ENCODE results near the gene PSMD3.
"Not testable (repeated sequence)": the region's sequence is repeated elsewhere in the genome, so short reads cannot be mapped to it uniquely, and the experiment has no call there.

Gene PSMD3

GRCh38 chr17:39948489-39948828 lies 32.1 kb upstream of the PSMD3 start:
- H3K4me1 Mint-ChIP-seq = peaks cover 11% of the 10 kb centered on the region
- H3K27ac Mint-ChIP-seq (ENCODE audit: low read depth); DNase-seq (ENCODE audit: low spot score in 2 of 2); H3K36me3 Mint-ChIP-seq (ENCODE audit: insufficient read depth); H3K4me3 Mint-ChIP-seq; H3K27me3 Mint-ChIP-seq; H3K9me3 Mint-ChIP-seq; ATAC-seq (replicated peaks; ENCODE audit: extremely low read depth, poor library complexity, severe bottlenecking): not testable (repeated sequence)

GRCh38 chr17:39949028-39949427 lies 31.6 kb upstream of the PSMD3 start:
- Mint-ChIP-seq H3K27me3 (no peaks in the 10 kb centered on the region), H3K9me3 (no peaks in the 10 kb centered on the region), H3K4me3 (no peak overlapping the region), H3K36me3 (ENCODE audit: insufficient read depth) (no peaks in the 10 kb centered on the region), H3K27ac (ENCODE audit: low read depth) (no peak overlapping the region), H3K4me1 (peaks cover 12% of the 10 kb centered on the region)
- ATAC-seq (replicated peaks; ENCODE audit: extremely low read depth, poor library complexity, severe bottlenecking) (no peak), DNase-seq (ENCODE audit: low spot score in 2 of 2) (no peak)

DNA sequence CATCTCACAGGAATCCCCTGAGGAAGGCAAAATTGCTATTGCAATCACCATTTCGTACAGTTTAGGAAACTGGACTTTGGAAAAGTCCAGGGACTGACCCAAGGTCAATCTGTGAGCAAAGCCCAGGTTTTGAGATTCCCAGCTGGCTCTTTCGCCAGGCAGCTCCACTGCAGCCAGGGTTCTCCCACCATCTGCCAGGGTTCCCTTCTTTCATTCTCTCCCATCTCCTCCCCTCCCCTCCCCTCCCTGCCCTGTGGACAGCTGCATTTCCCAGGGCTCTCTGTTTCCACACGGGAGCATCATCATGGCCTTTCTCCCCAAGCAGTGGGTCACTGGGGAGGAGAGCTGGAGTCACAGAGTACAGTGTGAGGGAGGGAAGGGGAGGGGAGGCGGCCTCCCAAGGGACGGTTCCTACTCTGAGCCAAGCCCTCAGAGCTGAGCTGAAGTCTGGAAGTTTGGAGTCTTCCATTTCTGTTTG lies 29.7 kb upstream of the PSMD3 start:
- H3K36me3 Mint-ChIP-seq (ENCODE audit: insufficient read depth) = no peaks in the 10 kb centered on the region
- H3K9me3 Mint-ChIP-seq = no peaks in the 10 kb centered on the region
- H3K27ac Mint-ChIP-seq (ENCODE audit: low read depth) = no peak overlapping the region
- H3K27me3 Mint-ChIP-seq = no peaks in the 10 kb centered on the region
- ATAC-seq (replicated peaks; ENCODE audit: extremely low read depth, poor library complexity, severe bottlenecking) (no peak), DNase-seq (ENCODE audit: low spot score in 2 of 2) (no peak)
- H3K4me3 Mint-ChIP-seq = no peak overlapping the region
- peaks cover 12% of the 10 kb centered on the region for H3K4me1 Mint-ChIP-seq

- DNase-seq (ENCODE audit: low spot score in 2 of 2) = no peak
- peaks cover 2% of the 10 kb centered on the region for H3K36me3 Mint-ChIP-seq (ENCODE audit: insufficient read depth)
- peak overlapping the region; percentile 73 for H3K4me3 Mint-ChIP-seq
- no peak for ATAC-seq (replicated peaks; ENCODE audit: extremely low read depth, poor library complexity, severe bottlenecking)
- H3K9me3 Mint-ChIP-seq = no peaks in the 10 kb centered on the region
- peaks cover 12% of the 10 kb centered on the region for H3K4me1 Mint-ChIP-seq
- H3K27ac Mint-ChIP-seq (ENCODE audit: low read depth) = no peak overlapping the region
- H3K27me3 Mint-ChIP-seq = no peaks in the 10 kb centered on the region
Observed at GRCh38 chr17:39951924-39952679, 28.5 kb upstream of the PSMD3 start.

GRCh38 chr17:39952680-39953470 lies 27.7 kb upstream of the PSMD3 start:
- H3K9me3 Mint-ChIP-seq = no peaks in the 10 kb centered on the region
- H3K4me1 Mint-ChIP-seq = peaks cover 12% of the 10 kb centered on the region
- peak; percentile 87 for ATAC-seq (replicated peaks; ENCODE audit: extremely low read depth, poor library complexity, severe bottlenecking)
- H3K27ac Mint-ChIP-seq (ENCODE audit: low read depth) = peak overlapping the region; percentile 70
- peak overlapping the region; percentile 73 for H3K4me3 Mint-ChIP-seq
- H3K36me3 Mint-ChIP-seq (ENCODE audit: insufficient read depth) = peaks cover 2% of the 10 kb centered on the region
- DNase-seq (ENCODE audit: low spot score in 2 of 2) = peak; percentile 79 to 92
- H3K27me3 Mint-ChIP-seq = no peaks in the 10 kb centered on the region

DNA sequence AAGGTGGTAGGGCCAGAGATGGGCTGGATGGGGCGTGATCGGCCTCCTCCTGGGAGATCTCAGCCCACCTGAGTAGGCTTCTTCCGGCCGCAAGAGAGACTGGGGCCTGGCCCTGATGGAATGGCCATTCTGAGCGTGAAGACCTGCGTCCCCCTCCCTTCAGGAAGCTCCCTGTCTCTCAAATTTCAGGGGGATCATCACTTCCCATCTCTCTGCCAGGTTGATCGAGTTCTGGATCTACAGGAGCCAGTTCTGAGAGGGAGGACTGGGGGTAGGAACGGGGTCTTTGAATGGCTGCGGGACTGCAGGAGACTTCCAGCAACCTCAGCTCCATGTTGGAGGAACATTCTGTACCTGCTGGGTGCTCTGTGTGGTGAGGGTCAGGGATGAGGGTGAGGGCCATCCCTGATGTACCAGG lies 27.1 kb upstream of the PSMD3 start:
- no peak for DNase-seq (ENCODE audit: low spot score in 2 of 2)
- no peak for ATAC-seq (replicated peaks; ENCODE audit: extremely low read depth, poor library complexity, severe bottlenecking)
- H3K27ac Mint-ChIP-seq (ENCODE audit: low read depth) = peak overlapping the region; percentile 70
- H3K27me3 Mint-ChIP-seq = no peaks in the 10 kb centered on the region
- H3K4me3 Mint-ChIP-seq = peak overlapping the region; percentile 73
- H3K4me1 Mint-ChIP-seq = peaks cover 12% of the 10 kb centered on the region
- no peaks in the 10 kb centered on the region for H3K9me3 Mint-ChIP-seq
- peaks cover 2% of the 10 kb centered on the region for H3K36me3 Mint-ChIP-seq (ENCODE audit: insufficient read depth)

GRCh38 chr17:39954876-39955275 lies 25.7 kb upstream of the PSMD3 start:
- H3K4me1 Mint-ChIP-seq = peaks cover 19% of the 10 kb centered on the region
- no peak for DNase-seq (ENCODE audit: low spot score in 2 of 2)
- peaks cover 6% of the 10 kb centered on the region for H3K36me3 Mint-ChIP-seq (ENCODE audit: insufficient read depth)
- ATAC-seq (replicated peaks; ENCODE audit: extremely low read depth, poor library complexity, severe bottlenecking) = no peak
- no peaks in the 10 kb centered on the region for H3K27me3 Mint-ChIP-seq
- H3K27ac Mint-ChIP-seq (ENCODE audit: low read depth) = no peak overlapping the region
- no peak overlapping the region for H3K4me3 Mint-ChIP-seq
- H3K9me3 Mint-ChIP-seq = no peaks in the 10 kb centered on the region

GRCh38 chr17:39955726-39956225 lies 24.8 kb upstream of the PSMD3 start:
- ATAC-seq (replicated peaks; ENCODE audit: extremely low read depth, poor library complexity, severe bottlenecking) (no peak), DNase-seq (ENCODE audit: low spot score in 2 of 2) (no peak)
- Mint-ChIP-seq H3K4me1 (peaks cover 19% of the 10 kb centered on the region), H3K36me3 (ENCODE audit: insufficient read depth) (peaks cover 6% of the 10 kb centered on the region), H3K27me3 (no peaks in the 10 kb centered on the region), H3K9me3 (no peaks in the 10 kb centered on the region), H3K4me3 (no peak overlapping the region), H3K27ac (ENCODE audit: low read depth) (no peak overlapping the region)

GRCh38 chr17:39960524-39961041 lies 20.0 kb upstream of the PSMD3 start:
- Mint-ChIP-seq H3K9me3 (no peaks in the 10 kb centered on the region), H3K27me3 (no peaks in the 10 kb centered on the region), H3K4me1 (peaks cover 32% of the 10 kb centered on the region), H3K36me3 (ENCODE audit: insufficient read depth) (peaks cover 8% of the 10 kb centered on the region), H3K4me3 (no peak overlapping the region), H3K27ac (ENCODE audit: low read depth) (no peak overlapping the region)
- ATAC-seq (replicated peaks; ENCODE audit: extremely low read depth, poor library complexity, severe bottlenecking) (no peak), DNase-seq (ENCODE audit: low spot score in 2 of 2) (no peak)

DNA sequence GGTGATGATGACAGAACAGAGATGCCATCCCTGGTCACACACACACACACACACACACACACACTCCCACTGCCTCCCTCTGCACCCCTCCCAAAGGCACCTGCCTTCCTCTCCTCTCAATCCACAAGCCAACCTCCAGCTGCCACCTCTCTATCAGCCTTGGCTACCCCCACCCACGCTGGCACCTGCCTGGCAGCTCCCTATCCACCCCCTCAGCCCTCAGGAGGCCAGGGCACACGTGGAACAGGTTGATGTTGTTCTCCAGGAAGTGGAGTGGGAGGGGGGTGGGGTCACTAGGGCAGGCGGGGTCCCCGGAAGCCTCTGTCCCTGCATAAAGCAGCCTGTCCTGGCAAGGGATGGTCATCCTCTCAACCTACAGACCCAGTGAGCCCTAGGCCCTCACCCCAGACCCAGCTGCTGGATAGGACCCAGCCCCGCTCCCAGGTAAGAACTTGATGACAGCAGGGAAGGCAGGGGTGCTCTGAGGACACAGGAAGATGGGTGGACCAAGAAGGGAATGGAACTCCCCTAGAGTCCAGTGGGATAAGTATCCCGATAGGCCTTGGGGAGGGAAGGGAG lies 17.9 kb upstream of the PSMD3 start, which contains the start of gene GSDMA:
TSS of gene GSDMA (plus strand) at position 363 of the 579 bp plus-strand sequence. CDS start 2,684 bp downstream, outside the sequence.
- Mint-ChIP-seq H3K27ac (ENCODE audit: low read depth) (no peak within 1 kb of the TSS), H3K9me3 (no peaks in the 10 kb centered on the region), H3K36me3 (ENCODE audit: insufficient read depth) (peaks cover 6% of the 10 kb centered on the region), H3K4me1 (peaks cover 42% of the 10 kb centered on the region), H3K27me3 (no peaks in the 10 kb centered on the region), H3K4me3 (peak within 1 kb of the TSS; percentile 28)
- ATAC-seq (replicated peaks; ENCODE audit: extremely low read depth, poor library complexity, severe bottlenecking) (no peak), DNase-seq (ENCODE audit: low spot score in 2 of 2) (no peak)

DNA sequence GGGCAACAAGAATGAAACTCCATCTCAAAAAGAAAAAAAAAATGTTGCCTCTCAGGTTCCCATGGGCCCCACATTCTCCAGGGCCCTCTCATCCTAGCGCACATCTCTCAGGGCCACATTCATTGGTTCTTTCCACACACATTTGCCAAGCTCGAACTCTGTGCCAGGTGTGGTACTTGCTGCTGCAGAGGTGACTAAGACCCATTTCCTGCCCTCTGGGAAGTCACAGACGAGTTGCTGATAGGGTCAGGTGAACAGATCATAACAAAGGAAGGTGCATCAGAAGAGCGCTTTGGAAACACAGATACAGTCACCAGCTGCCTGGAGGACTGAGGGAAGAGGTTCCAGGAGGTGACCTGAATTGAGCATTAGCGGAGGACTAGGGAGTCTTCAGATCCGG lies 16.8 kb upstream of the PSMD3 start:
- DNase-seq (ENCODE audit: low spot score in 2 of 2) (no peak), ATAC-seq (replicated peaks; ENCODE audit: extremely low read depth, poor library complexity, severe bottlenecking) (no peak)
- Mint-ChIP-seq H3K4me3 (no peak overlapping the region), H3K4me1 (peaks cover 40% of the 10 kb centered on the region), H3K36me3 (ENCODE audit: insufficient read depth) (peaks cover 8% of the 10 kb centered on the region), H3K27me3 (peaks cover under 1% of the 10 kb centered on the region), H3K27ac (ENCODE audit: low read depth) (no peak overlapping the region), H3K9me3 (no peaks in the 10 kb centered on the region)

- Mint-ChIP-seq H3K4me3 (no peak overlapping the region), H3K9me3 (no peaks in the 10 kb centered on the region), H3K4me1 (peaks cover 35% of the 10 kb centered on the region), H3K36me3 (ENCODE audit: insufficient read depth) (peaks cover 5% of the 10 kb centered on the region), H3K27me3 (peaks cover 14% of the 10 kb centered on the region), H3K27ac (ENCODE audit: low read depth) (peak overlapping the region; percentile 75)
- DNase-seq (ENCODE audit: low spot score in 2 of 2) = no peak
- no peak for ATAC-seq (replicated peaks; ENCODE audit: extremely low read depth, poor library complexity, severe bottlenecking)
Observed at GRCh38 chr17:39965017-39965699, 15.4 kb upstream of the PSMD3 start.

Data from central memory CD8-positive, alpha-beta T cell (primary cell).